ENCODE results near the gene ADGRB2. TPM values are rescaled to one million over a fixed set of nuclear protein-coding genes. Genes with fewer than 3 reads are reported as not detected.

The ADGRB2 gene
- total RNA-seq, 1 experiment from 2014 or later = 10.9 TPM

DNA sequence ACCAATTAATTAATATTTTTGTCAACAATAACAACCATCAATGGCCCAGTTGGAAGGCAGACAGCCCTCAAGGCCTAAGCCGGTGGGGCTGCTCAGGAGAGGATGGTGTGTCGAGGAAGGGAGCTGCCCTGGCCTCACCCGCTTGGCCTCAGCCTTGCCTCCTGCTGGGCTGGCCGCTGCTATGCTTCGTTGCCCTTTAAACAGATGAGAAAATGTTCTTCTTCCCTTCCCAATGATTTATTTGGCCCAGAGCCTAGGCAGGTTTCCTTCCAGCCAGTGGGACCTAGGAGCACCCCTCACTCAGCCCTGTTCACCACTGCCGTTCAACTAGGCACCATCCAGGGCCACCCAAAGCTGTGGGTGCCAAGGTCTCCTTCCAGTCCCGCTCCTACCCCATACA is 3.1 kb upstream of the ADGRB2 start:
- H3K56ac ChIP-seq (ENCODE audit: insufficient read length, low read depth, low read length) = no peak overlapping the region
- no peak overlapping the region for H2AFZ ChIP-seq (ENCODE audit: low read length)
- H2AK5ac ChIP-seq (ENCODE audit: insufficient read length, low read length) = no peak overlapping the region
- no peak overlapping the region for H3K4me3 Mint-ChIP-seq
- H3K79me1 ChIP-seq (ENCODE audit: insufficient read depth, low read depth, low read length, poor library complexity, severe bottlenecking) = no peaks in the 10 kb centered on the region
- no peaks in the 10 kb centered on the region for H3K9me3 ChIP-seq (ENCODE audit: control insufficient read depth, low read depth, low read length)
- no peak overlapping the region for H3T11ph ChIP-seq (ENCODE audit: low read length)
- H3K9ac ChIP-seq (ENCODE audit: extremely low read depth, insufficient read length, low read length) = no peak overlapping the region
- no peaks in the 10 kb centered on the region; the same call in 1 of the 2 replicates for H3K4me1 ChIP-seq (ENCODE audit: insufficient read depth, low read length)
- no peak overlapping the region for H2BK20ac ChIP-seq (ENCODE audit: low read depth, low read length, poor library complexity, severe bottlenecking)
- peaks cover 73% of the 10 kb centered on the region for H3K27me3 Mint-ChIP-seq (ENCODE audit: low read depth)
- no CpG with 5 or more reads among the region's 7 CpGs for WGBS (ENCODE audit: extremely low coverage, insufficient read length, low lambda C conversion rate)
- H3K4me1 Mint-ChIP-seq = peaks cover 43 to 72% of the 10 kb centered on the region in 2 experiments
- no peak overlapping the region for H4K91ac ChIP-seq (ENCODE audit: insufficient read length, low read depth, low read length)
- TF ChIP-seq, protein P1, sequence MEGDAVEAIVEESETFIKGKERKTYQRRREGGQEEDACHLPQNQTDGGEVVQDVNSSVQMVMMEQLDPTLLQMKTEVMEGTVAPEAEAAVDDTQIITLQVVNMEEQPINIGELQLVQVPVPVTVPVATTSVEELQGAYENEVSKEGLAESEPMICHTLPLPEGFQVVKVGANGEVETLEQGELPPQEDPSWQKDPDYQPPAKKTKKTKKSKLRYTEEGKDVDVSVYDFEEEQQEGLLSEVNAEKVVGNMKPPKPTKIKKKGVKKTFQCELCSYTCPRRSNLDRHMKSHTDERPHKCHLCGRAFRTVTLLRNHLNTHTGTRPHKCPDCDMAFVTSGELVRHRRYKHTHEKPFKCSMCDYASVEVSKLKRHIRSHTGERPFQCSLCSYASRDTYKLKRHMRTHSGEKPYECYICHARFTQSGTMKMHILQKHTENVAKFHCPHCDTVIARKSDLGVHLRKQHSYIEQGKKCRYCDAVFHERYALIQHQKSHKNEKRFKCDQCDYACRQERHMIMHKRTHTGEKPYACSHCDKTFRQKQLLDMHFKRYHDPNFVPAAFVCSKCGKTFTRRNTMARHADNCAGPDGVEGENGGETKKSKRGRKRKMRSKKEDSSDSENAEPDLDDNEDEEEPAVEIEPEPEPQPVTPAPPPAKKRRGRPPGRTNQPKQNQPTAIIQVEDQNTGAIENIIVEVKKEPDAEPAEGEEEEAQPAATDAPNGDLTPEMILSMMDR (conservative IDR thresholded peaks at IDR 0.05) = no peak
- H2BK15ac ChIP-seq (ENCODE audit: low read depth, low read length) = no peak overlapping the region
- H3K23ac ChIP-seq (ENCODE audit: insufficient read length, low read depth, low read length) = no peak overlapping the region
- peaks cover 14% of the 10 kb centered on the region for H3K23me2 ChIP-seq (ENCODE audit: insufficient read length, low read depth, low read length, poor library complexity, severe bottlenecking)
- H3K18ac ChIP-seq (ENCODE audit: insufficient read length, low read depth, low read length) = no peak overlapping the region
- H2BK5ac ChIP-seq (ENCODE audit: insufficient read length, low read length) = no peak overlapping the region
- DNase-seq = no peak
- H4K8ac ChIP-seq (replicated peaks; ENCODE audit: insufficient read length, low read depth, low read length) = no peak overlapping the region
- no peak overlapping the region for H3K27ac ChIP-seq (ENCODE audit: insufficient read length, low read depth, low read length)
- H3K79me2 ChIP-seq (ENCODE audit: insufficient read depth, low read length) = no peaks in the 10 kb centered on the region
- H3K14ac ChIP-seq (ENCODE audit: insufficient read depth, low read length) = no peak overlapping the region
- no peaks in the 10 kb centered on the region for H3K36me3 Mint-ChIP-seq (ENCODE audit: insufficient read depth in 1 of 3, low read depth in 3 of 3)
- H4K20me1 ChIP-seq (ENCODE audit: control insufficient read depth, insufficient read depth, insufficient read length) = no peaks in the 10 kb centered on the region
- H3K4me2 ChIP-seq (ENCODE audit: insufficient read depth, insufficient read length, low read length) = no peak overlapping the region
- no peak overlapping the region for H3K27ac Mint-ChIP-seq
- H2BK12ac ChIP-seq (ENCODE audit: insufficient read length, low read depth, low read length) = no peak overlapping the region
- no peaks in the 10 kb centered on the region; a peak in 2 of 5 replicates for H3K9me3 Mint-ChIP-seq
- H2BK120ac ChIP-seq (ENCODE audit: low read depth, low read length, poor library complexity, severe bottlenecking) = no peak overlapping the region
- H3K4ac ChIP-seq (ENCODE audit: low read depth, low read length) = no peak overlapping the region
- no peak overlapping the region for H4K5ac ChIP-seq (ENCODE audit: insufficient read length, low read depth, low read length)
- H3K27me3 ChIP-seq (ENCODE audit: insufficient read depth, low read length) = peaks cover 14% of the 10 kb centered on the region
